ENCODE data around the gene KDM1B.
"Not testable (repeated sequence)": the region's sequence is repeated elsewhere in the genome, so short reads cannot be mapped to it uniquely, and the experiment has no call there.

DNA sequence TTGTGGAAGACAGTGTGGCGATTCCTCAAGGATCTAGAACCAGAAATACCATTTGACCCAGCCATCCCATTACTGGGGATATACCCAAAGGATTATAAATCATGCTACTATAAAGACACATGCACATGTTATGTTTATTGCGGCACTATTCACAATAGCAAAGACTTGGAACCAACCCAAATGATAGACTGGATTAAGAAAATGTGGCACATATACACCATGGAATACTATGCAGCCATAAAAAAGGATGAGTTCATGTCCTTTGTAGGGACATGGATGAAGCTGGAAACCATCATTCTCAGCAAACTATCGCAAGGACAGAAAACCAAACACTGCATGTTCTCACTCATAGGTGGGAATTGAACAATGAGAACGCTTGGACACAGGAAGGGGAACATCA lies 78.5 kb downstream of the KDM1B start:
- TF ChIP-seq, protein P1, sequence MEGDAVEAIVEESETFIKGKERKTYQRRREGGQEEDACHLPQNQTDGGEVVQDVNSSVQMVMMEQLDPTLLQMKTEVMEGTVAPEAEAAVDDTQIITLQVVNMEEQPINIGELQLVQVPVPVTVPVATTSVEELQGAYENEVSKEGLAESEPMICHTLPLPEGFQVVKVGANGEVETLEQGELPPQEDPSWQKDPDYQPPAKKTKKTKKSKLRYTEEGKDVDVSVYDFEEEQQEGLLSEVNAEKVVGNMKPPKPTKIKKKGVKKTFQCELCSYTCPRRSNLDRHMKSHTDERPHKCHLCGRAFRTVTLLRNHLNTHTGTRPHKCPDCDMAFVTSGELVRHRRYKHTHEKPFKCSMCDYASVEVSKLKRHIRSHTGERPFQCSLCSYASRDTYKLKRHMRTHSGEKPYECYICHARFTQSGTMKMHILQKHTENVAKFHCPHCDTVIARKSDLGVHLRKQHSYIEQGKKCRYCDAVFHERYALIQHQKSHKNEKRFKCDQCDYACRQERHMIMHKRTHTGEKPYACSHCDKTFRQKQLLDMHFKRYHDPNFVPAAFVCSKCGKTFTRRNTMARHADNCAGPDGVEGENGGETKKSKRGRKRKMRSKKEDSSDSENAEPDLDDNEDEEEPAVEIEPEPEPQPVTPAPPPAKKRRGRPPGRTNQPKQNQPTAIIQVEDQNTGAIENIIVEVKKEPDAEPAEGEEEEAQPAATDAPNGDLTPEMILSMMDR (IDR thresholded peaks at IDR 0.05) = not testable (repeated sequence)
- not testable (repeated sequence) for TF ChIP-seq ZFX (IDR thresholded peaks at IDR 0.05; ENCODE audit: borderline replicate concordance)

All from 22Rv1 (cell line).